ENCODE measurements around the gene FYCO1. TPM values are rescaled to one million over a fixed set of nuclear protein-coding genes. Genes with fewer than 3 reads are reported as not detected.

The FYCO1 gene
- total and polyA plus RNA-seq, 2 of the 13 experiments (the other 11 are each of a cell fraction or from before 2014, with no cell fraction given) = 2.7 to 4.2 TPM

DNA sequence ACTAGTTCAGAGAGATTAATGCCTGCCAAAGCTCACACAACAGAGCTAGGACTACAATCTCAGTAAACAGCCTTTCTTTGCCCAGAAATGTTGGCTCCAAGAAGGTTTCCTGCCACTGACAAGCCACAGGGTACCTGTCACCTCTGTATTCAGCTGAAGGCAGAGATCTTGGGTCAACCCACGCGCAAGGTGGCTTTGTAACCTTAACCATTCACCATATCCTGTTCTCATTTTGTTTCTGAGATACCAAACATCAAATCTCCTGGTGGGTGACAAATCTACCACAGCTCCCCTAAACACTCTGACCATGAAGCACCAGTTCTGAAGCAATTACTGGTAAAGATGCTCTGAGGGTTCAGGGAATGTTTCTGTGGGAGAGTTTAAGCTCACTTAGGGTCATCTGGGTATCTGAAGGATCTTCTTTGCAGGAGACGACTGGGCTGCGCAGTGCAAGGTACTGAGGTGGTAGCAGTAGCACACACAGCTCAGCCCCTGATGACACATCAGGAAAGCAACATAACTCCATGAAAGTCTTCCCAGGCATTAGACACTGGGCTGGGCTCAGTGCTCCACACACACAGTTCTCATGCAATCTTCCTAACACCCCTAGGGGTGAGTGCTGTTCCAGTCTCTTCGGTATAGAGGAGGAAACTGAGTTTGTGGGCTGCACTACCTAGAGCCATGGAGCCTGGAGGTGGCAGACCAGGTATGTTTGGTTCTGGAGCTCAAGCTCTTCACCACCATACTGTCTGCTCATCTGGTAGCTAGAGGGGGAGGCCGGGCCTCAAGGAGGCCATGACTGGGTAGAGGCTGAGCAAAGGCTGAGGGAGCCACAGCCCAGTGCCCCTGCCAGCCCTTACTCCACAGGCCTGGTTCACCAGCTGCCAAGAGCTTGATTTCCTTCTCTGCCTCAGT, 44.7 kb downstream of the FYCO1 start:
- ATAC-seq = no peak
- Histone ChIP-seq H3K27ac (ENCODE audit: extremely low read length, insufficient read depth, low read length) (no peak overlapping the region), H3K9me3 (ENCODE audit: low read length) (no peaks in the 10 kb centered on the region), H3K27me3 (ENCODE audit: control insufficient read depth in 1 of 2, insufficient read depth in 2 of 2, low read length in 2 of 2) (no peaks in the 10 kb centered on the region), H4K20me1 (ENCODE audit: insufficient read depth, low read length) (no peaks in the 10 kb centered on the region), H3K4me2 (ENCODE audit: low read depth, low read length) (no peak overlapping the region), H3K79me2 (ENCODE audit: insufficient read depth, low read length) (no peaks in the 10 kb centered on the region), H3K36me3 (replicated peaks in 1 of 2; ENCODE audit: control insufficient read depth in 1 of 2, insufficient read depth in 2 of 2, low read length in 2 of 2) (peaks cover 50 to 98% of the 10 kb centered on the region in 2 experiments), H3K4me3 (replicated peaks in 1 of 3; ENCODE audit: insufficient read depth in 1 of 3, low read depth in 2 of 3, low read length in 3 of 3) (no peak overlapping the region), H2AFZ (ENCODE audit: low read length) (no peak overlapping the region), H3K4me1 (ENCODE audit: insufficient read depth, low read length) (no peaks in the 10 kb centered on the region), H3K9ac (ENCODE audit: insufficient read depth, low read depth, low read length) (no peak overlapping the region)
- DNase-seq (ENCODE audit: low spot score) = no peak
- in situ Hi-C loops (cut with HindIII; ENCODE audit: extremely low pct_ligation_motif_present, low pct_unique_long_range_greater_than_20kb) (no loop called here), intact Hi-C loops (cut with micrococcal nuclease; ENCODE audit: unreplicated experiment) (no loop called here)
- POLR2A ChIA-PET = no interaction called here
- no peak for FAIRE-seq
- no peak for TF ChIP-seq SMYD3 (CRISPR knock-in tag; IDR thresholded peaks at IDR 0.05)
- TF ChIP-seq ZNF572 (CRISPR knock-in tag; IDR thresholded peaks at IDR 0.05) = no peak
- TF ChIP-seq RFXAP (CRISPR knock-in tag; IDR thresholded peaks at IDR 0.05; ENCODE audit: borderline replicate concordance) = no peak
- TF ChIP-seq SNRNP70 (IDR thresholded peaks at IDR 0.05; ENCODE audit: low read depth, low read length) = no peak
- no peak for TF ChIP-seq ZNF614 (CRISPR knock-in tag; IDR thresholded peaks at IDR 0.05; ENCODE audit: borderline replicate concordance)
- TF ChIP-seq ZNF329 (CRISPR knock-in tag; IDR thresholded peaks at IDR 0.05; ENCODE audit: low read depth) = no peak
- no peak for TF ChIP-seq FOSL1 (CRISPR knock-in tag; IDR thresholded peaks at IDR 0.05; ENCODE audit: borderline replicate concordance)
- TF ChIP-seq, protein P1, sequence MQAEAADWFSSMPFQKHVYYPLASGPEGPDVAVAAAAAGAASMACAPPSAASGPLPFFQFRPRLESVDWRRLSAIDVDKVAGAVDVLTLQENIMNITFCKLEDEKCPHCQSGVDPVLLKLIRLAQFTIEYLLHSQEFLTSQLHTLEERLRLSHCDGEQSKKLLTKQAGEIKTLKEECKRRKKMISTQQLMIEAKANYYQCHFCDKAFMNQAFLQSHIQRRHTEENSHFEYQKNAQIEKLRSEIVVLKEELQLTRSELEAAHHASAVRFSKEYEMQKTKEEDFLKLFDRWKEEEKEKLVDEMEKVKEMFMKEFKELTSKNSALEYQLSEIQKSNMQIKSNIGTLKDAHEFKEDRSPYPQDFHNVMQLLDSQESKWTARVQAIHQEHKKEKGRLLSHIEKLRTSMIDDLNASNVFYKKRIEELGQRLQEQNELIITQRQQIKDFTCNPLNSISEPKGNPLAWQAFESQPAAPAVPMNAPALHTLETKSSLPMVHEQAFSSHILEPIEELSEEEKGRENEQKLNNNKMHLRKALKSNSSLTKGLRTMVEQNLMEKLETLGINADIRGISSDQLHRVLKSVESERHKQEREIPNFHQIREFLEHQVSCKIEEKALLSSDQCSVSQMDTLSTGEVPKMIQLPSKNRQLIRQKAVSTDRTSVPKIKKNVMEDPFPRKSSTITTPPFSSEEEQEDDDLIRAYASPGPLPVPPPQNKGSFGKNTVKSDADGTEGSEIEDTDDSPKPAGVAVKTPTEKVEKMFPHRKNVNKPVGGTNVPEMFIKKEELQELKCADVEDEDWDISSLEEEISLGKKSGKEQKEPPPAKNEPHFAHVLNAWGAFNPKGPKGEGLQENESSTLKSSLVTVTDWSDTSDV (CRISPR knock-in tag; IDR thresholded peaks at IDR 0.05) = no peak
- TF ChIP-seq ZNF772 (CRISPR knock-in tag; IDR thresholded peaks at IDR 0.05) = no peak
- no peak for TF ChIP-seq STAT5B (CRISPR knock-in tag; IDR thresholded peaks at IDR 0.05)
- no peak for TF ChIP-seq ZNF747 (CRISPR knock-in tag; IDR thresholded peaks at IDR 0.05; ENCODE audit: borderline replicate concordance)
- TF ChIP-seq FOXK1 (CRISPR knock-in tag; IDR thresholded peaks at IDR 0.05; ENCODE audit: borderline replicate concordance, low read depth) = no peak
- no peak for TF ChIP-seq NONO (IDR thresholded peaks at IDR 0.05)
- TF ChIP-seq NONO (CRISPR knock-in tag; conservative IDR thresholded peaks at IDR 0.05) = no peak
- no peak for TF ChIP-seq ELF4 (CRISPR knock-in tag; IDR thresholded peaks at IDR 0.05; ENCODE audit: borderline replicate concordance)
- TF ChIP-seq ZNF441 (CRISPR knock-in tag; IDR thresholded peaks at IDR 0.05; ENCODE audit: borderline replicate concordance) = no peak
- WGBS (ENCODE audit: low lambda C conversion rate) = 97% methylated on average over 4 of the region's 6 CpGs
- BruUV-seq (replicated peaks) = no TSS peak
- CTCF ChIA-PET (ENCODE audit: low intra/inter-chr PET ratio, low total read pairs) = no interaction called here

All from HepG2 (cell line).